ENCODE measurements around the gene GLTPD2.

DNA sequence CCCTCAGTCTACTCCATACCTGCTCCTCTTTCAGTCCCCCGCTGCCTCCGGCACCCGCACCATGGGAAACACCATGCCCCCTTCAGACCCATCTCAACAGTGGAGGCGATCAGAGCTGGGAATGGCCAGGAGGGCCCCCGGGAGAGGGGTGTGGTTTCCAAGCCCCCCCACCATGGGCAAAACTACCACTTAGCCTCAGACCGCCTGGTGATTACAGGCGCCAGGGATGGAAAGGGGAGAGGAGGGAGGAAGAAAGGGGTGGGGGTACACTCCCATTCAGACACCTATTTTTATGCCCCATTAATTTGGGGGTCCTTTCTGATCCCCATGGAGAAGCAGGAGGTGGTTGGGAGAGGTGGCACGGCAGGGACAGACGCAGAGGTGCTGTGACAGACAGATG is 13.5 kb downstream of the GLTPD2 start, which contains the start of gene C17orf114:
- TF ChIP-seq POLR2A (IDR thresholded peaks at IDR 0.05), result no peak
- TF ChIP-seq, protein P1, sequence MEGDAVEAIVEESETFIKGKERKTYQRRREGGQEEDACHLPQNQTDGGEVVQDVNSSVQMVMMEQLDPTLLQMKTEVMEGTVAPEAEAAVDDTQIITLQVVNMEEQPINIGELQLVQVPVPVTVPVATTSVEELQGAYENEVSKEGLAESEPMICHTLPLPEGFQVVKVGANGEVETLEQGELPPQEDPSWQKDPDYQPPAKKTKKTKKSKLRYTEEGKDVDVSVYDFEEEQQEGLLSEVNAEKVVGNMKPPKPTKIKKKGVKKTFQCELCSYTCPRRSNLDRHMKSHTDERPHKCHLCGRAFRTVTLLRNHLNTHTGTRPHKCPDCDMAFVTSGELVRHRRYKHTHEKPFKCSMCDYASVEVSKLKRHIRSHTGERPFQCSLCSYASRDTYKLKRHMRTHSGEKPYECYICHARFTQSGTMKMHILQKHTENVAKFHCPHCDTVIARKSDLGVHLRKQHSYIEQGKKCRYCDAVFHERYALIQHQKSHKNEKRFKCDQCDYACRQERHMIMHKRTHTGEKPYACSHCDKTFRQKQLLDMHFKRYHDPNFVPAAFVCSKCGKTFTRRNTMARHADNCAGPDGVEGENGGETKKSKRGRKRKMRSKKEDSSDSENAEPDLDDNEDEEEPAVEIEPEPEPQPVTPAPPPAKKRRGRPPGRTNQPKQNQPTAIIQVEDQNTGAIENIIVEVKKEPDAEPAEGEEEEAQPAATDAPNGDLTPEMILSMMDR (IDR thresholded peaks at IDR 0.05), result no peak

Measured in right lobe of liver (tissue), 4 donors.